Transverse colon (tissue), 4 donors: ENCODE data around the gene DCLRE1C.
"Not testable (repeated sequence)": the region's sequence is repeated elsewhere in the genome, so short reads cannot be mapped to it uniquely, and the experiment has no call there.

Experiments used
- EP300 ChIP-seq: sonication (generic); formaldehyde crosslinking; IDR thresholded peaks from one replicate; pipeline ENCODE4 v1.6.1; 2017; ENCODE audit warnings: antibody characterized with exemption, low read depth
- POLR2A ChIP-seq: fragments of 450-650 bp; IDR thresholded peaks from one replicate; pipeline ENCODE4 v1.6.1; 2016; ENCODE audit warnings: antibody characterized with exemption, mild to moderate bottlenecking, moderate library complexity
- POLR2AphosphoS5 ChIP-seq, 3 donors: sonication (generic); formaldehyde crosslinking; IDR thresholded peaks; one replicate each; pipeline ENCODE4 v1.6.1; 2016; ENCODE audit warnings: antibody characterized with exemption in 3 of 3
- TF ChIP-seq, protein P1 (sequence below), 5 experiments: fragments of 200-600 bp in 3 of 5; fragments of 450-650 bp in 2 of 5; sonication (generic) in 3 of 5; IDR thresholded peaks; 1 replicate in 2 of 5; 2 replicates in 3 of 5; pipeline ENCODE4 v1.5.1; 2016 to 2017; ENCODE audit warnings: antibody characterized with exemption in 5 of 5, inconsistent platforms in 3 of 5, mild to moderate bottlenecking in 2 of 5, moderate library complexity in 1 of 5

DNA sequence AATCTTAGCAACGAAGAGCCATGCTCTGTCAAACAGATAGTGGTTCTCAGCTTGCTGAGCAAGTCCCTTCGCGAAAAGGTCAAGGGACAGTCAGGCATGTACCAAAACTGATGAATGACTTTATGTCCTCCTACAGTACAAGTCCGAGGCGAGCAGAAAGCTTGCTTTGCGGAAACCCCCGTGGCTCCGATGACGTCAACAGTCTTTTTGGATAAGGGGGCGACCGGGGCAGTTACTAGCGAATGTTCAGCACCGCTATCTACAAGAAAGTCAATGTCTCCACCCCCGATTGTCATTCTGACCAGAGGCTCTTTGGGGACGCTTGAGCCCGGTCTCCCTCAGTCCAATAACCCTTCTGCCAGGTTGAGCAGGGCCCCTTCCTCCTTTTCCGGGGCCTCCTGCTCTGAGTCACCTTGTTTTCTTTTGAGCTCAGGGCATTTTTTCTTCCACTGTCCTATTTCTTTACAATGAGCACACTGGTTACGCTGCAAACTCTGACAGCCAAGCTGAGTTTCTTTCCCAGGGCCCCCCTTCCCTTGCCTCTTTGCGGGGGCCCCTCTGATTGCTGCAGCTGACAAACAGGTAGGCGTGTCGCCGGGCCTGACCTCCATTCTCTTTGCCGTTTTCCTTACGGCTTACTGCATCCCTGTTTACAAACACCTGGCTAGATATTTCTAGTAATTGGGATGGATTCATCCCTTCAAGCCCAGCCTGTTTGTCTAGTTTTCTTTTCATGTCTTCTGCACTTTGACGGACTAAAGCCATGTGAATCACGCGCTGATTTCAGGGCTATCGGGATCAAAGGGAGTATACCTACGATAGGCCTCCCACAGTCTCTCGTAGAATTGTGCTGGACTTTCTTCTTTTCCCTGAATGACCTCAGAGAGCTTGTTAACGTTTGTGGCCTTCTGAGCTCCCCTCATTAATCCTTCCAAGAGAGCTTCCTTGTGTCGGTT, 39.9 kb upstream of the DCLRE1C start:
- TF ChIP-seq, protein P1, sequence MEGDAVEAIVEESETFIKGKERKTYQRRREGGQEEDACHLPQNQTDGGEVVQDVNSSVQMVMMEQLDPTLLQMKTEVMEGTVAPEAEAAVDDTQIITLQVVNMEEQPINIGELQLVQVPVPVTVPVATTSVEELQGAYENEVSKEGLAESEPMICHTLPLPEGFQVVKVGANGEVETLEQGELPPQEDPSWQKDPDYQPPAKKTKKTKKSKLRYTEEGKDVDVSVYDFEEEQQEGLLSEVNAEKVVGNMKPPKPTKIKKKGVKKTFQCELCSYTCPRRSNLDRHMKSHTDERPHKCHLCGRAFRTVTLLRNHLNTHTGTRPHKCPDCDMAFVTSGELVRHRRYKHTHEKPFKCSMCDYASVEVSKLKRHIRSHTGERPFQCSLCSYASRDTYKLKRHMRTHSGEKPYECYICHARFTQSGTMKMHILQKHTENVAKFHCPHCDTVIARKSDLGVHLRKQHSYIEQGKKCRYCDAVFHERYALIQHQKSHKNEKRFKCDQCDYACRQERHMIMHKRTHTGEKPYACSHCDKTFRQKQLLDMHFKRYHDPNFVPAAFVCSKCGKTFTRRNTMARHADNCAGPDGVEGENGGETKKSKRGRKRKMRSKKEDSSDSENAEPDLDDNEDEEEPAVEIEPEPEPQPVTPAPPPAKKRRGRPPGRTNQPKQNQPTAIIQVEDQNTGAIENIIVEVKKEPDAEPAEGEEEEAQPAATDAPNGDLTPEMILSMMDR (IDR thresholded peaks at IDR 0.05) = not testable (repeated sequence)
- TF ChIP-seq POLR2A; EP300; POLR2AphosphoS5 (IDR thresholded peaks at IDR 0.05): not testable (repeated sequence)
